ENCODE results near the gene ABHD2.
"Not testable (repeated sequence)": the region's sequence is repeated elsewhere in the genome, so short reads cannot be mapped to it uniquely, and the experiment has no call there.

The ABHD2 gene

GRCh38 chr15:89121414-89121813, 33.2 kb downstream of the ABHD2 start:
- no peak for DNase-seq (ENCODE audit: low read depth)

GRCh38 chr15:89122505-89123180, 34.4 kb downstream of the ABHD2 start:
- DNase-seq (ENCODE audit: low read depth): no peak

- no peak for DNase-seq (ENCODE audit: low read depth)
Observed at GRCh38 chr15:89123181-89123525, 34.9 kb downstream of the ABHD2 start.

- no peak for DNase-seq (ENCODE audit: low read depth)
Observed at GRCh38 chr15:89125088-89125826, 37.0 kb downstream of the ABHD2 start.

GRCh38 chr15:89126009-89126408, 37.8 kb downstream of the ABHD2 start:
- DNase-seq (ENCODE audit: low read depth): no peak

- no peak for DNase-seq (ENCODE audit: low read depth)
Observed at GRCh38 chr15:89127054-89127702, 38.9 kb downstream of the ABHD2 start.

- DNase-seq (ENCODE audit: low read depth): no peak
Observed at GRCh38 chr15:89128320-89129122, 40.3 kb downstream of the ABHD2 start.

- DNase-seq (ENCODE audit: low read depth): no peak
Observed at GRCh38 chr15:89129123-89129815, 41.0 kb downstream of the ABHD2 start.

- no peak for DNase-seq (ENCODE audit: low read depth)
Observed at GRCh38 chr15:89129816-89130134, 41.5 kb downstream of the ABHD2 start.

- no peak for DNase-seq (ENCODE audit: low read depth)
Observed at GRCh38 chr15:89130201-89130600, 41.9 kb downstream of the ABHD2 start.

GRCh38 chr15:89131731-89132130, 43.5 kb downstream of the ABHD2 start:
- no peak for DNase-seq (ENCODE audit: low read depth)

GRCh38 chr15:89132611-89133507, 44.6 kb downstream of the ABHD2 start:
- DNase-seq (ENCODE audit: low read depth): no peak

GRCh38 chr15:89135387-89136077, 47.3 kb downstream of the ABHD2 start:
- DNase-seq (ENCODE audit: low read depth): not testable (repeated sequence)

GRCh38 chr15:89136078-89136806, 48.0 kb downstream of the ABHD2 start:
- DNase-seq (ENCODE audit: low read depth): no peak

GRCh38 chr15:89136818-89137772, 48.8 kb downstream of the ABHD2 start:
- DNase-seq (ENCODE audit: low read depth): no peak

GRCh38 chr15:89137926-89138325, 49.7 kb downstream of the ABHD2 start:
- no peak for DNase-seq (ENCODE audit: low read depth)

GRCh38 chr15:89138999-89139612, 50.9 kb downstream of the ABHD2 start:
- no peak for DNase-seq (ENCODE audit: low read depth)
